NCI-H1105 (cell line): ENCODE results near the gene PI4K2B.
A peak's percentile ranks its signal among the peaks of the same experiment; 100 is the strongest.
"Not testable (repeated sequence)": the region's sequence is repeated elsewhere in the genome, so short reads cannot be mapped to it uniquely, and the experiment has no call there.

Source experiments
- DNase-seq: peaks from one replicate; lab custom pipeline; 2025; lab: John Stamatoyannopoulos, UW

The PI4K2B gene

DNA sequence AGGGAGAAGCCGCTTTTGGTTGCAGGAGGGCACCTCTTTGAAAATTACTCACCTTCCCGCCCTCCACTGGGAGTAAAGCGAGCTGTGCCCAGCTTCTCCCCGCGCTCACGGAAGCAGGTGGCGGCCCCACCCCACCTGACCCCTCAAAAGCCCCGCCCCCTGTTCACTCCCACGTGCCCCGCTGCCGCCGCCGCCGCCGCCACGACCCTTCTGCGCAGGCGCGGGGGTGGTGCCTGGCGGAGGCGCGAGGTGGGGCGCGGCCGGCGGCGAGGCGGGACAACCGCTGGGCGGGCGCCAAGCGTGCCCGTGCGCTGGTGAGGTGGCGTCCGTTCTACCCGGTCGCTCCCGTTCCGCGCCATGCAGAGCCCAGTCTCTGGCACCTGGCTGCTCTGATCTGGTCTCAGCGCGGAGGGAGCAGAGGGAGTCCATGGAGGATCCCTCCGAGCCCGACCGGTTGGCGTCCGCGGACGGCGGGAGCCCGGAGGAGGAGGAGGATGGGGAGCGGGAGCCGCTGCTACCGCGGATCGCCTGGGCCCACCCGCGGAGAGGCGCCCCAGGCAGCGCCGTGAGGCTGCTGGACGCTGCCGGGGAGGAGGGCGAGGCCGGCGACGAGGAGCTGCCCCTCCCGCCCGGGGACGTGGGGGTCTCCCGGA lies at the start of gene PI4K2B:
PI4K2B (plus strand) TSS at position 297 of the 653 bp plus-strand sequence; CDS start at position 428, 131 bp downstream.
- DNase-seq = peak; percentile 73

DNA sequence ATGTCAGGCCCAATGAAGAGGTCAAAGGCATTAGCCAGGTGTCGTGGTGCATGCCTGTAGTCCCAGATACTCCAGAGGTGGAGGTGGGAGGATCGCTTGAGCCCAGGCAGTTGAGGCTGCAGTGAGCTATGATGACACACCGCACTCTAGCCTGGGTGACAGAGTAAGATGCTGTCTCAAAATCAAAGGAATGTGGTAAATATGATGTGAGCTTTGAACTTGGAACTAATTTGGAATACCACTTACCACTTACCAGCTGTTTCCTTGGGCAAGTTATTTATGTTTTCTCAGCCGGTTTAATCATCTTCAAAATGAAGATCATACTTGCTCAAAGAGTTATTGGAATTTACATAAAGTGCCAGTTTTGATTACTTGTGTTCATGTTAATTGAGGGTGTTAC lies 49.8 kb upstream of the PI4K2B start:
- no peak for DNase-seq

DNA sequence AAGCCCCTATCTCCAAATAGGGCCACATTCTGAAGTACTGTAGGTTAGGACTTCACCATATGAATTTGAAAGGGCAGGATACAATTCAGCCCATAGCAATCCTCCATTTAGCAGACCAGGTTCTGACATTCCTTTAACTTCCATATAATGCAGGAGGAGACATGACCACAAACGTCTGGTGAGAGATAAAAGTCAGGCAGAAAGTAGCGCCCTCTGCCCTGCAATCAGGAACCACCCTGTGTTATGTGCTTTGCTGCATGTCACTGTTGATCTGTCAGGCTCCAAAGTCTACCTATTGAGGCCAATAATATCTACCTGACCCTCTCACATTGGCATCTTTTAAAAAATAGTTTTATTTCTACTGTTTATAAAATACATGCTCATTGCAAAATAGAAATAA lies 43.4 kb upstream of the PI4K2B start:
- no peak for DNase-seq

DNA sequence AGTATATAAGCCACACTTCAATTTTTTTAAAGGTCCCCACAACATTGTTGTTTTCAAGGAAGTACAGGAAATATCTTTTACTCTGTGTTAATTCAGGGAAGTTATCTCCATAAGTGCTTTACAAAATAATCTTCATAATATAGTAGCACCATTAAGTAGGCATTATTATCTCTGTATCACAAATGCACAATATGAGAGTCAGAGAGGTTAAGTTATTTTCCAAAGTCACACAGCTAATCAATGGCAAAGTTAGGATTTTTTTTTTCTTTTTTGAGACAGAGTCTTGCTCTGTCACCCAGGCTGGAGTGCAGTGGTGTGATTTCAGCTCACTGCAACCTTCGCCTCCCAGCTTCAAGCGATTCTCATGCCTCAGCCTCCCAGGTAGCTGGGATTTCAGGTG lies 35.1 kb upstream of the PI4K2B start:
- DNase-seq = no peak

DNA sequence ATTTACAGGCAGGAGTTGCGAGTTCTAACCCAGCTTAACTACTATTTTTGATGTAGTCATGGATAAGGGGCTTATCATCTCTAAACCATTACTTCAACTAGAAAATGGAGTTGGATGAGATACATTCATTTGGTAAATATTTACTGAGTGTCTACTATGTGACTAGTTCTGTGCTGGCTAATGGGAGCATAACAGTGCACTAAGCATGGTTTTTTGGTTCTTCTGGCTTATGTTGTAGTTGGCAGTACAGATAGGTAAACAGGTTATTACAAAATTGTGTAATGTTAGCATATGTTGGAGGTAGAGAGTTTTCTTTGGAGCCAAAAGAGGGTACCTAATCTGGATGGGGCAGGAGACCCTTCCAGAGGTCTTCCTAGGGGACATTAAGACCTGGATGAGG lies 25.8 kb upstream of the PI4K2B start:
- DNase-seq = no peak

DNA sequence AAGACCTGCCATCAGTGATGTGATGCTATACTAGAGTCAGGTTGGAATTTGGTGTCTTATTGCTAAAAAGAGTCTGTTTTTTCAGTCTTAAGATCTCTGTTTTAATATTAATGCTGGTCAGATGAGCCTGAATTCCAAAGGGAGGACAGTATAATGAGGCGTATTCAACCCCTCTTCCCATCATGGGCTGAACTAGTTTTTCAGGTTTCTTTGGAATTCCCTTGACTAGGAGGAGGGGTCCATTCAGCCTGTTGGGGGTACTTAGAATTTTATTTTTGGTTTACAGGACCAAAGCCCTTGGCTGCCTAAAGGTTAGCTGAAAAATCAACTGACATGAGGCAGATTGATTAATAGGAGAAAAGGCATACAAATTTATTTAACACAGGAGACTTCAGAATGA lies 24.1 kb upstream of the PI4K2B start:
- no peak for DNase-seq

DNA sequence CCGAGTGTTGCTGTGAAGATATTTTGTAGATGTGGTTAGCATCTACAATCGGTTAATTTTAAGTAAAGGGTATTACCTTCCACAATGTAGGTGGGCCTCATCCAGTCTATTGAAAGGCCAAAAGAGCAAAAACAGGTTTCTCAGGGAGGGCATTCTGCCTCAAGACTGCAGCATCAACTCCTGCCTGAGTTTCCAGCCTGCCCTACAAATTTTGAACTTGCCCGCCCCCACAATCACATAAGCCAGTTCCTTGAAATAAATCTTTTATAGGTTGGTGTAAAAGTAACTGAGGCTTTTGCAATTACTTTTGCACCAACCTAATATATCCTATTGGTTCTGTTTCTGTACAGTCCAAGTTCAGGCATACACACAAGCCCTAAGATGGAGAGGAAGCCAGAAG lies 22.1 kb upstream of the PI4K2B start:
- no peak for DNase-seq

DNA sequence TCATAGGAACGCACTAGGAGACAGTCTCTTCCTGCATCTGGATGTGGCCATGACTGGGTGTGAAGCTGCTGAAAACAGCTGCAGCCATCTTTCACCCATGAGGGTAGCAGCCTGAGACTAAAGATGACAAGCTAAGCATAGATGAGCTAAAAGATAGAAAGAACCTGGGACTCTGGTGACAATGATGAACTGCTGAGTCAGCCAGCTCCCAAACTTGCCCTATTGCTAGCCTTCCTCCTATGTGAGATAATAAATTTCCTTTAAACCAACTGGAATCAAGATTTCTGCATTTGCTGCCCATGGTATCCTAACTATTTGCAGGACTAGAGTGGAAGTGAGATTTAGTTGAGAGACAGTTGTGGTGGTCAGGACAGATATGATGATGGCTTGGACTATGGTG lies 21.0 kb upstream of the PI4K2B start:
- DNase-seq = no peak

DNA sequence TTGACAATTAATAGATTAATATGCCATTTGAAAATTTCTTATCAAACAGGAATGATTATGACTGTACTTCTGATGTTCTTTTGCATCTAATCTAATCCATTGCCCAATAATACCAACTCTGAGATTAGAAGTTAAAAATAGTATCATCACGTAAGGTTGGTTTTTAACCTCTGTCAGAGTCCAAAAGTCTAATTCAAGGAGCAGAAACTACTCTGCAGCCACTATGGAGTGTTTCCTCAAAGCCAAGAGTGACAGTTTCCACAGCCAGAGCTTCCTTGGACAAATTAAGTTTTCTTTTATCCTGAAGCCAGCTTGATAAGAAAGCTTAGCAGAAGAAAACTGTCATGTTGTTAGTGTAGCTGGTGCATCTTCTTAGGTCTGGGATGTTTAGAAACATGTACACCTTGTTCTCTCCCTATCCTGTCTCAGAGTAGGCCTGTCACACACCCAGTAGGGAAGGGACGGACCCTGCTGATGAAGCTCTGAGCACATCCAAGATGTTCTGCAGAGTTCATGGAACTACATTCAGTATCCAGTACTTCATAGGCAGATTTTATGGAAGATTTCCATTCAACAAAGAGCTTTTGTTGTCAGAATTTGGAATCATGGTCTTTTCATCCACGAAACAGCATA lies 20.4 kb upstream of the PI4K2B start:
- DNase-seq = no peak

DNA sequence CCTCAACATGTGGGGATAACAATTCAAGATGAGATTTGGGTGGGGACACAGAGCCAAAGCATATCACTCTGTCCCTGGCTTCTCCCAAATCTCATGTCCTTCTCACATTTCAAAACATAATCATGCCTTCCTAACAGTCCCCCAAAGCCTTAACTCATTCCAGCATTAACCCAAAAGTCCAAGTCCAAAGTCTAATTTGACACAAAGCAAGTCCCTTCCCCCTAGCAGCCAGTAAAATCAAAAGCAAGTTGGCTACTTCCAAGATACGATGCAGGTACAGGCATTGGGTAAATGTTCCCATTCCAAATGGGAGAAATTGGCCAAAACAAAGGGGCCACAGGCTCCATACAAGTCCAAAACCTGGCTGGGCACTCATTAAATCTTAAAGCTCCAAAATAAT lies 19.1 kb upstream of the PI4K2B start:
- DNase-seq = not testable (repeated sequence)

DNA sequence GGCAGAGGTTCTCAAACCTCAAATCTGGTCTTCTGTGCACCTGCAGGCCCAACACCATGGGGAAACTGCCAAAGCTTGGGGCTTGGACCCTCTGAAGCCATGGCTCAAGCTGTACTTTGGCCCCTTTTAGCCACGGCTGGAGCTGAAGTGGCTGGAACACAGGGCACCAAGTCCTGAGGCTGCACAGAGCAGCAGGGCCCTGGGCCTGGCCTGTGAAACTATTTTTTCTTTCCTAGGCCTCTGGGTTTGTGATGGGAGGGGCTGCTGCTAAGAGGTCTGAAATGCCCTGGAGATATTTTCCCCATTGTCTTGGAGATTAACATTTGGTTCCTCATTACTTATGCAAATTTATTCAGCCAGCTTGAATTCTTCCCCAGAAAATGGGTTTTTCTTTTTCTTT lies 18.3 kb upstream of the PI4K2B start:
- no peak for DNase-seq

DNA sequence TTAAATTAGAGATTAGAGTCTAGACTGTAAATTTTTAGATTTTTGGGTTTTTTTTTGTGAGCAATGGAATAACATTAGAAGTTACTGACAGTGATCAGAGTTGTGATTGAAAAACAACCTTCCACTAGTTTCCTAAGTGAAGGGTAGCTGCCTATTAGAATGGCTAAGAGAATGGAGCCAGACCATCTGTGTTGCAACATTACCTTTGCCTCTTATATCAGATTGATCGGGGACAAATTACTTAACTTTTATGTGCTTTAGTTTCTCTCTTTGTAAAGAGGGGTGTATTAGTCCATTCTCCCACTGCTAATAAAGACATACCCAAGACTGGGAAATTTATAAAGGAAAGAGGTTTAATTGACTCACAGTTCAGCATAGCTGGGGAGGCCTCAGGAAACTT lies 12.5 kb upstream of the PI4K2B start:
- DNase-seq = no peak

DNA sequence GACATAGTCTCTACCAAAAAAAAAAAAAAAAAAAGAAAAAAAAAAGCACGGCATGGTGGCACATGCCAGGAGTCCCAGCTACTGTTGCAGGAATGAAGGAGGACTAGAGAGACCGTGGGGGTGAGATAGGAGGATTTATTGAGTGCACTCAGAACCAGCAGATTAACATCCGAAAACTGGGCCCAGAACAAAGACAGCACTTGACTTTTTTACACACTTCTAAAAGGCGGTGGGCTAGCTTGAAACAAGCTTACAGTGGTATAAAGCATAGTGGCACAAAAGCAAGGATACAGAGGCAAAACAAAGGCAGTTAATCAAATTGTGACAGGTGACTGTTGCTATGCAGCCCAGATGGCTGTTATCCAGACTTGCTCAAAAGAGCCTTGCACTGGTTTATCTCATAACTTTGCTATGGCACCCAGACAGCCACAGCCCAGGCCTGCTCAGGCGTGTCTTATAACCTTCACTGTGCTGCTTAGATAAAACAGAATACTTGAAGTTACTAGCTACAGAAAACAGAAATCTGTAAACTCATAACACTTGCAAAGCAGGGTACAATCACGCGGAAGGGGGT lies 9.9 kb upstream of the PI4K2B start:
- no peak for DNase-seq

DNA sequence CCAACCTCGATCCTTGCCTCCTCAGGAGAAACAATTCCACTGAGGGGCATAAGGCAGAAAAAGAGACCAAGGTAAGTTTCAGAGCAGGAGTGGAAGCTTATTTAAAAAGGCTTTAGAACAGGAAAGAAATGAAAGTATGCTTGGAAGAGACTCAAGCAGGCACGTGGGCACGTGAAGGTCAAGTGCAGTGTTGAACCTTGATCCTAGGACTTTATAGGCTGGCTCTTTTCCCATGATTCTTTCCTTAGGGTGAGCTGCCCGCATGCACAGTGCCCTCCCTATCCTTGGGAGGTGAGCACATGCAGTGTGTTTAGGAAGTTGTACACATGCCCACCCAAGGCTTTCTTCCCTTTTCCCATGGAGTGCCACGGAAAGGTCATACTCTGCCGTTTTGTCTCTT lies 4.0 kb upstream of the PI4K2B start:
- no peak for DNase-seq

DNA sequence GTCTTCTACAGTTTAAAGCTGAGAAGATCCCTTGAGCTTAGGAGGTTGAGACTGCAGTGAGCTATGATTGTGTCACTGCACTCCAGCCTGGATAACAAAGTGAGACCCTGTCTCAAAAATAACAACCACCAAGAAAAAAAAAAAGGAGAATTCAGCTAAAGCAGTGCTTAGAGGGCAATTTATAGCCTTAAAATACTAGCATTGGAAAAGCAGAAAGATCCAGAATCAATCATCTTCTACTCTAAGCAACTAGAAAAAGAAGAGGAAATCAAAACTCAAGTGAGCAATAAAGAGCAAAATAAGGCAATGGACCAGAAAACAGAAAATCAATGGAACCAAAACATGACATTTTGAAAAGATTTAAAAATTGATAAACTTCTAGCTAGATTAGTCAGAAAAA lies 639 bp upstream of the PI4K2B start:
- no peak for DNase-seq

DNA sequence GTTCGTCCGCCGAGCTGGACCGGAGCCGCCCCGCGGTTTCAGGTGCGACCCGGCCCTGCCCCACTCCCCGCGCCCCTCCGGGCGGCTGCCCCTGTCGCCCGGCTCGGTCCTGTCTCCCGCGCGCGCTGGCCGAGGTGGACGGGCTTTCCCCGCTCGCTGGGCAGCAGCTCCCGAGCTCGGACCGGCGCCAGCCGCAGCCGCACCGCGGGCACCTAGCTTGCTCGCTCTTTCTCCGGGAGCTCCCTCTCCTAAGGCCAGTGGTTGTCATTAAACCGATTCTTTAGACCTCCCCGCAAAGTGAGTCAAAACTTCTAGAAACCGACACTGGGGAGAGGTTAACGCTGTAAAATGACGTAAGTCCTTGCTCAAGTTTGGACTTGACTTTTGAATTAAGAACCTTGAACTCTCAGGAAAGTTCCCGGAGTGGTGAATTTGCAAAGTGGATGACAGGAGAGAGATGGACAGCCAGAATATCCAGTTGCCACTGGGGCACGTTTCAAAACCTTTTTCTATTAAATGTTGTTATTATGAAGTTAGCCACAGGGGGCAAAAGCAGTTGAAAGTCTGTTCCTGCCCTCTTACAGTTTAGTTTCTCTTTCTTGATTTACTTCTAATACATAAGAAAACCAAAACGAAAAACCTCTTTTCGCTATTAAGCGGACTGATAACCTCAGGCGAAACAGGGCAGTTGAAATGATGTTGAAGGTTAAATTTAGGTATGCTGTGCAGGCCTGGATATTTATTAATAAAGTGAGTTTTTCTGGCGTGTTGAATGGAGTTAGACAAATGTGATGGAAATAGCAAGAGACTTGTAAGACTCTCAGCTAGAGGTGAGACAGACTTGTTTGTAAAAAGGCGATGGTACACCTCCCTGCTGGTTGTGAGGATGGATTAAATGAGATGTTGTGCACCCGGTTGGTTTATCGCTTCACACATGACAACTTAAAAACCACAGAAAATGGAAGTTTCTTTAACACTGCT lies 847 bp downstream of the PI4K2B start:
- no peak for DNase-seq

DNA sequence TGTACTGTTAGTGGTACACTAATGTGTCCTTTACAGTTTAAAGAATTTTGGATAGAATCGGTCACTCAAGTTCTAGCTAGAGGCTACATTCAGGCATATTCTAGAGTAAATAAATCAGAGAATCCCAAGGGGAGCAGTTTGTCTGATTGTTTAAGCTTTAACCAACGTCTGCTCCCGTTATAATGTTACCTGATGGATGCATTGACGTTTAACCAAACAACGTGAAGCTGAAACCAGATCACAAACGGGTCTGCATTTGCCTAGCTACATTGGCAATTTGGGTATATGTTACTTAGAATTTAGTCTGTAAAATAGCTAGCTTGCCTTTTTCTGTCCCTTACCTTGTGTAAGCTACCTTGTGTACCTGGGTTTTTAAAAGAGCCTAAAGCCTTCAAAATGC lies 1.6 kb downstream of the PI4K2B start:
- no peak for DNase-seq

DNA sequence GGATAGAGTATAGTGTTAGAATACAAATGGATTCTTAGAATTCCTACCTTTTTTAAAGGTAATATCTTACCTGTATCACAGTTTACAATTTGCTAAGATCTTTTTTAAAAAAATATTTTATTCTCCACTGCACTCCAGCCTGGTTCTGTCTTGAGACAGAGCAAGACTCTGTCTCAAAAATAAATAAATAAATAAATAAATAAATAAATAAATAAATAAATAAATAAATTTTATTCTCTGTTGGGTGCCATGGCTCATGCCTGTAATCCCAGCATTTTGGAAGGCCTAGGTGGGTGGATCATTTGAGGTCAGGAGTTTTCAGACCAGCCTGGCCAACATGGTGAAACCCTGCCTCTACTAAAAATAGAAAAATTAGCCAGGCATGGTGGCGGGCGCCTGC lies 2.2 kb downstream of the PI4K2B start:
- not testable (repeated sequence) for DNase-seq

DNA sequence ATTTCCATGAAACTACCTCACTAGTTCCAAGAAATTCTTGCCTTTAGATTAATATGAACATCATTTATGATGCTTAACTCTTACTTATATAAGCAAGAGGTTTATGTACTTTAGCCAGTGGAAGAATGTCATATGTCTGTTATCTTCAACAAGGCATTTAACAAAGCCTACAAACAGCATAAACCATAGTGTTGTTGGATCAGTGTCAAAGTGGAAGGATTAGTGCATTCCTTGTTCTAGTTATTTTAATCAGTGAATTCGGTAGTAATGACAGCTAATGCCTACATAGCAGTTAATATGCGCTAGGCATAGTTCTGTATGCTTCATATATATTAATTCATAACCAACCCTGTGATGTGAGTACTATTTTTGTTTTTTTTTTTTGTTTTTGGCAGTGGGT lies 3.1 kb downstream of the PI4K2B start:
- no peak for DNase-seq

DNA sequence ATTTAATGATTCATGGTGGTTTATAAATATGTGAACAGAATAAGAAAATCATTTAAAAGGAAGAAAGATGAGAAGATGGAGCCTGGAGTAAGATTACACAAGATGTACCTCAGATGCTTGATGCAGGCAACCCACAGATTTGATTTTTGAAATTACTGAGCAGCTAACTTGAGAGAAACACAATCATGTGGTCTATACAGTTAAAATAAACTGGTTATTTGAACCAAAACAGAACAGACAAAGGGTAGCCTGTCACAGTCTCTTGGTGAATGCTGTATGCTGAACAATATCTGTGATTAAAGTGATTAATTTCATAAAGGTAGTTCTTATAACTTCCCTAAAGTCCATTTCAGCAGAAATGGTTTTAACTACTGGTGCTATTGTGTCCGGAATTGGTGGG lies 4.2 kb downstream of the PI4K2B start:
- no peak for DNase-seq

DNA sequence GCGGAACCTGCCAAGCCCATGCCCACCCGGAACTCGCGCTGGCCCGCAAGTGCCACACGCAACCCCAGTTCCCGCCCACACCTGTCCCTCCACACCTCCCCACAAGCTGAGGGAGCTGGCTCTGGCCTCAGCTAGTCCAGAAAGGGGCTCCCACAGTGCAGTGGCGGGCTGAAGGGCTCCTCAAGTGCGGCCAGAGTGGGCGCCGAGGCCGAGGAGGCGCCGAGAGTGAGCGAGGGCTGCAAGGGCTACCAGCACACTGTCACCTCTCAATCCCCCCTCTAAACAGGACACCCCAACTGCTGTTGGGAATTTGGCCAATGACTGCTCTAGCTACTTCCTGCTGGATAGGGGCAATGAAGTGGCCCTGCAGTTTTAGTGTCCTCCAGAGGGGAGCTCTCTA lies 5.7 kb downstream of the PI4K2B start:
- DNase-seq = not testable (repeated sequence)

DNA sequence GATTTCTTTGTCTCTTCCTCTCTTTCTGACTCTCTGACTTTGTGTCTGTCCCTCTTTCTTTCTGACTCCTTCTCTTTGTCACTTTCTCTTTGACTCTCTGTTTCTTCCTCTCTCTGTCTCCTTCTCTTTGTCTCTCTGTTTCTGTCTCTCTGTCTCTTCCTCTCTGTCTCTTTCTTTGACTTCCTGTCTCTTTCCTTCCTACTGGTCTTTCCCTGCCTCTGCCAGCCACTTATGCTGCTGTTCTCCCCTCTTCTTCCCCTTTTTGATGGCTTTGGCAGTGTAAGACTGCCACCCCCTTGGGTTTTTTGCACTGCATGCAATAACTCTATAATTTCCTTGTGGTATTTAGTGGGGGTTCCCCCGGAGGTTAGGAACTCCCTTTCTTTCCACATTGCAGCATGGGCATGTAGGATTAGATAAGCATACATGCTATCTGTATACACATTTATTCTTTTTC lies 6.9 kb downstream of the PI4K2B start:
- not testable (repeated sequence) for DNase-seq
